ENCODE data around the gene SPNS2.

The SPNS2 gene

DNA sequence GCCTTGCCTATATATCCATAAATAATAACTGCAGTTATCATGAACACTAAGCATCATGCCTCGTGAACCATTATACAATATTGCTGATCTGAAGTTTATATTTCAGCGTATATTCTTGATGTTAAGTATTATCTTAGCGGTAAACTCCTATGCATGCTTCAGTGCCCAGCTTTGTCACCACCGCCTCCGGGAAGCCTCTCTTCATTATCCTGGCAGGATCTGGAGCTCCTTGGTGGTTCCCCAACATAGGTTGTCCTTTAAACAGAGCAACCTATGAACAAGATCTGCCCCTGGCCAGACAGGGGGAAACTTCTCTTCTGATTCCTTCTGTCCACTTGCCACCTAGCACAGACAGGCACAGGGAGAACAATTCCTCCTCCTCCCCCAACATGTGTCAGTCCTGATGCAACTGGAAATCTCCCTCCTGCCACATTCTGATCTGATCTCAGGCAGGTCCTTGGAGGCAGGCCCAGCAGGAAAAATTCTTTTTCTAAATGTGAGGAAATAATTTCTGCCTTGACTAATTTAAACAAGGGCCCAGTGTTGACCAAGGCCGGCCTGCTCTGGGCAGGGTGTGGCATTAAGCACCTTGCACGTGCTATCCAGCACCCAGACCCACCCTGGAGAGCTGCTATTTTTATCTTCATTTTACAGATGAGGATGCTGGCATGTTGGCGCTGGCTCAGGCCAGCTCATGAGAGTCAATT, 22.4 kb downstream of the SPNS2 start:
- no peak for DNase-seq

DNA sequence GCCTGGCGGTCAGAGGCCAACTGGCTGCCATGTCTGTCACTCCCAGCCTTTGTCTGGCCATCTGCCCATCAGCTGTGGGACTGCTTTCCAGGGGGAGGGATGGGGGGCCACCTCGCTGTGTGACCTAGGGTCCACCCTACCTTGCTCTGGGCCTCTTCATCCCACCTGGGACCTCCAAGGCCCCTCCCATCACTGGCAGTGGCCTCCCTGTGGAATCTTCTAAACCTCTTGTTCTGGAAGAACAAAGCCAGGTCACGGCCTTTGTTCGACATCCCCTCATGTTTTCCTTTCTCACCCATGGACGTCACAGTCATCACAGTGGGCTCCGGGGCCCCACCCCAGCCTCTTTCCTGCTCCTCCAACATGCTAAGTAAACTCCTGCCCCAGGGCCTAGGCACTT, 24.0 kb downstream of the SPNS2 start:
- DNase-seq: no peak

DNA sequence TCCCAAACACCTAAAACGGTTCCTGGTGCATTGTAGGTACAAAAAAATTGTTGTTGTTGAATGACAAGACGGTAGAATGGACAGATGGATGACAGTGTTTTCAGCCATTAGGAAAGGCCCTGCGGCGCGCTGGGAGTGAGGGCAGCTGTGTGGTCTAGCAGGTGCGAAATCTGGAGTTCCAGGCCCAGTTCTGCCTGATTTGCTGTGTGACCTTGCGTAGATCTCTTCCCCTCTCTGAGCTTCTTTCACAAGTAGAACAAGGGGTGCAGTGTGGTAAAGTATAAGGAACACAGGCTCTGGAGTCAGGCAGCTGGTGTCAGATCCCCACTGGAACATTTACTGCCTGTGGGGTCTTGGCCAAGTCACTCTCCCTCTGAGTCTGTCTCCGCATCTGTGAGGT, 25.3 kb downstream of the SPNS2 start:
- no peak for DNase-seq

DNA sequence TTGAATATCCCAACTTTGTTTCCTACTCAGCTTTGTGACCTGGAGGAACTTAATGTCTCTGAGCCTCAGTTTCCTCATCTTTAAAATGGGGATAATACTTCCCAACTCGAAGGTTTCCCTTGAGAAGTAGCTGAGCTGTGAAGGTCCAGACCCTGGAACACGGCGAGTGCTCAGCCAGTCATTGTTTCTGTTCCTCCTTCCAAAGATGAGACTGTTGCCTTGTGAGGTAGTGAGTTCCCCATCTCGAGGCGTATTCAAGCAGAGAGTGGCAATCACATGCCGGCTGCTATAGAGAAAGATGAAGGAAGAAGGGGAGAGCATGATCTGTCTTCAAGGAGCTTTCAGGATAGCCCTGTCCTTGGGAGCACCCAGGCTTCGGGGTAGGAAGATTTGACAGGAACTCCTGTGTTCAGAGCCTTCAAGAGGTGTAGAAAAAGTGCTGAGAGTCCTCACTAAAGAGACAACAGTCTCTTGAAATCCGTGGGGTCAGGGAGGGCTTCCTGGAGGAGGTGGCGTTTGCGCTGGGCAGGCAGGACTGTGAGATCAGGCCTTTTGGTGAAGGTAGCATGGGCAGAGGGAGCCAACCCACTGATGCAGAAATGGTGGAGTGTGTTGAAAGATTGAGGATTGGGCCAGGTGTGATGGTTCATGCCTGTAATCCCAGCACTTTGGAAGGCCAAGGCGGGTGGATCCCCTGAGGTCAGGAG, 27.2 kb downstream of the SPNS2 start:
- no peak for DNase-seq

DNA sequence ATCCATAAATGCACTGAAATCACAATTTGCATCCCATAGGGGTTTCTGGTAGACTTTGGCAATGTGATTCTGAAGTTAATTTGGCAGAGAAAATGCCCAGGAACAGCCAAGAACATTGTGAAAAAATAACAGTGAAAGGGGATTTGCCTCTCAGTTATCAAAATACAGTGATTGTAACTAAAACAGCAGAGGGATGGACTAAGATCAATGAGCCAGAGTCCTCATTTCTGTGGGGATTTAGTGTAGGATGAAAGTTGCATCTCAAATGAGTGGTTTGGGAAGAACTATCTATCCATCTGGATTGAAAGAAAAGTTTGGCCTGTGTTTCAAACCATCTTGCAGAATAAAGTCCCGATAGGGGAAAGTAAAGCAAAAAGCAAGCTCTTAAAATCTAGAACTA, 28.5 kb downstream of the SPNS2 start:
- no peak for DNase-seq

DNA sequence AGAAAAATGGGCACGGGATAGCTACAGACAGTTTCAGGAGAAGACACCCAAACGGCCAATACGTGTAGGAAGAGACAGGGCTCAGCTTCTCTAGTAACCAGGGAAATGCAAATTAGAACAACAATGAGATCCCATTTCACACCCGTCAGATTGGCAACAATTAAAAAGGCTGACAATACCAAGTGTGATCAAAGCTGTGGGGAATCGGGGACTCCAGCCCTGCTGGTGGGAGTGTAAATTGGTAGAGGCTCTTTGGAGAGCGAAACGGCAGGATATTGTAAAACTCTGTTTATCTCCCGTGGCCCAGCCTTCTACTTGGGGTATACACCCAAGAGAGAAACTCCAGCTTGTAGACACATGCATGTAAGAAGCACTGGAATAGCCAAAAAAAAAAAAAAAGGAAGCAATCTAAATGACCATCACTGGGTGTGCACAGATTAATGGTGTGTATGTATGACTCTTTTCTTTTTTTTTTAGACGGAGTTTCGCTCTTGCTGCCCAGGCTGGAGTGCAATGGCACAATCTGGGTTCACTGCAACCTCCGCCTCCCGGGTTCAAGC, 29.0 kb downstream of the SPNS2 start:
- DNase-seq: no peak

DNA sequence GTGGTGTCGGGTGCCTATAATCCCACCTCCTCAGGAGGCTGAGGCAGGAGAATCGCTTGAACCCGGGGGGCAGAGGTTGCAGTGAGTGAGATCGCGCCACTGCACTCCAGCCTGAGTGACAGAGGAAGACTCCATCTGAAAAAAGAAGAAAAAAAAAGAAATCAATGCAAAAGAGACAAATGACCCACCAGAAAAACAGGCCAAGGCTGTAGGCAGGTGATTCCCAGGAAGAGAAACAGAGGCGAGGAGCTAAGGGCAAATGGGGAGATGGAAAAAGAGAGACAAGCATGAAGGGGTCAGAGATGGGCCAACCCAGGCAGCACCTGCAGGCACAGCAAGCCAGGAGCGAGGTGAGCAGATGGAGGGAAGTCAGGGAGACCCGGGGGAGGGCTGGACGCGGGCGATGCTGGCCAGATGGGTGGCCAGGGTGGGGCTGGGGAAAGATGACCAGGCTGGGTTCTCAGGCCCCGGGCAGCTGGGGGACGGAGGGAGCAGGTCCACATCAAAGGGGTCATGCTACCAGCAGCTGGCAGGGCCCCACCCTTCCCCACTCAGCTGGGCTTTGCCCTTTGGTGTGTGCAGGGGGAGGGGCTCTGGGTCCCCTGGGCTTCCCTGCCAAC, 31.0 kb downstream of the SPNS2 start:
- DNase-seq: no peak

DNA sequence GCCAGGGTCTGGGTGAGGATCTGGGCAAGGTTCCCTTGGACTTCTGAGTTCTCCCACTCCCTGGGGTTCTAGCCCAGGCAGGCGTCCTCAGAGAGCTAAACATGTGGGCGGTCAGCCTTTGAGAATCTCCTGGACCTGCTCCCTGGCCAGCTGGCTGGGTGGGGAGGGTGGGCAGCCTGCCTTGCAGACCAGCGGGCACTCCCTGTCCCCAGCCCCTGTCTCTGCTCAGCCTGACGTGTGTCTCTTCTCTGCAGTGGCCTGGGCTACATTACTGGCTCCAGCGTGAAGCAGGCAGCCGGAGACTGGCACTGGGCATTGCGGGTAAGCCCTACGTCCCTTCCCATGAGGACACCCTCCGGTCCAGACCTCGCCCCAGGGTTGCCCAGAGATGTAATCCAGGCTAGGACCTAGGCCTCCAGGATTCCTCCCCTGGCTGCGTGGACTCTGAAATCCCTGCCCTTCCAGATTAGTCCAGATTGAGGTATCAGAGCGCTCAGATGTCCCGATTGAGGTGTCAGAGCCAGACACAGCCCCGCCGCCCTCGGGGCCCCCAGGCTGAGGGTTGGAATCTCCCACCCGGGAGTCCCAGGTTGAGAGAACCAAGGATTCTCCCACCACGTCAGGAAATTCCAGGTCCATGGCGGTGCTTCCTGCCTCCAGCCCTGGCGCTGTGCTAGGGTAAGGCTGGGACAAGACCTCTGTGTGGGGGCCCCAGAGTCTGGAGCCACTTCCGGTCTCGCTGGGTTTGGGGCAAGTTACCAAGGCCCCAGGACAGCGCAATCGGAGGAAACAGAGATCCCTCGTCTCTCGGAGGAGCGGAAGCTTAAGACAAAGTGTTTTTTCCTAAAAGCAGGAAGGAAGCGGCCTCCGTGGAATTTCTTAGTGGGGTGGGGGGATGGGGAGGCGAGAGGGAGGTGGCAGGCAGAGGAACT, 32.4 kb downstream of the SPNS2 start:
- no peak for DNase-seq

DNA sequence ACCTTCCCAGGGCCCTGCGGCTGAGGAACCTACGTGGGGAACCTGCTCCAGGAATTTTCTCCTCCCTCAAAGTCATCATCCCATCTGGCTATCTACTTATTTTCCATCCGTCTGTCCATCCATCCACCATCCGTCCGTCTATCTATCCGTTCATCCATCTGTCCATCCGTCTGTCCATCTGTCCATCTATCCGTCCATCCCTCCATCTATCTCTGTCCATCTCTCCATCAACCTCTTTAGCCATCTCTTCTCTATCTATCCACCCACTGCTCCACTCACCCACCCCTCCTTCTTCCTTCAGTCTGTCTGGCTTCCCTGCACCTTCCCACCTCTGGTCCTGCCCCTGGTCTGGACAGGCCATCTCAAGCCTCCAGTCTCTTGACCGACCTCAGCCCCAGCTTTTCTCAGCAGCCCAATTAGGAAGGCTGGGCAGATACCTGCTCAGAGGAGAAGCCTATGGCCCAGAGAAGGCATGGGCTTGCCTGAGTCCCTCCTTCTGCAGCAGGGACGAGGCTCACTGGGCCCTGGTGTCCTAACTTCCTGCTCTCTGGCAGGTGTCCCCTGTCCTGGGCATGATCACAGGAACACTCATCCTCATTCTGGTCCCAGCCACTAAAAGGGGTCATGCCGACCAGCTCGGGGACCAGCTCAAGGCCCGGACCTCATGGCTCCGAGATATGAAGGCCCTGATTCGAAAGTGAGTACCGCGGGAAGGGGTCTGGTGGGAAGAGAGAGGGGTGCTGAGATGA, 33.5 kb downstream of the SPNS2 start:
- DNase-seq: no peak

DNA sequence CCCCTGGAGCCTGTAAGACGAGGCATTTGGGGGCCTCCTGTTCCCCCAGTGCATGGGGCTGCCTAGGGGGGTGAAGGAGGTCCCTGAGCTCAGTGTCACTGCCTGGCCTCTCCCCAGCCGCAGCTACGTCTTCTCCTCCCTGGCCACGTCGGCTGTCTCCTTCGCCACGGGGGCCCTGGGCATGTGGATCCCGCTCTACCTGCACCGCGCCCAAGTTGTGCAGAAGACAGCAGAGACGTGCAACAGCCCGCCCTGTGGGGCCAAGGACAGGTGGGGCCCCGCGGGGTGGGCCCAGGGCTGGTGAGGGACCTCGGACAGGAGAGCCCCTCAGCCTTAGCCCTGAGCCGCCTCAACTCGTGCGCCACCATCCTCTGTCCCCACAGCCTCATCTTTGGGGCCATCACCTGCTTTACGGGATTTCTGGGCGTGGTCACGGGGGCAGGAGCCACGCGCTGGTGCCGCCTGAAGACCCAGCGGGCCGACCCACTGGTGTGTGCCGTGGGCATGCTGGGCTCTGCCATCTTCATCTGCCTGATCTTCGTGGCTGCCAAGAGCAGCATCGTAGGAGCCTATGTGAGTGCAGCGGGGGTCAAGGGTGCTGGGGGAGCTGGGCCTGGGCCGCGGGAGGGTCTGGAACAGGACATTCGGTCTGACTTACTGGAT, 34.3 kb downstream of the SPNS2 start:
- DNase-seq: no peak

DNA sequence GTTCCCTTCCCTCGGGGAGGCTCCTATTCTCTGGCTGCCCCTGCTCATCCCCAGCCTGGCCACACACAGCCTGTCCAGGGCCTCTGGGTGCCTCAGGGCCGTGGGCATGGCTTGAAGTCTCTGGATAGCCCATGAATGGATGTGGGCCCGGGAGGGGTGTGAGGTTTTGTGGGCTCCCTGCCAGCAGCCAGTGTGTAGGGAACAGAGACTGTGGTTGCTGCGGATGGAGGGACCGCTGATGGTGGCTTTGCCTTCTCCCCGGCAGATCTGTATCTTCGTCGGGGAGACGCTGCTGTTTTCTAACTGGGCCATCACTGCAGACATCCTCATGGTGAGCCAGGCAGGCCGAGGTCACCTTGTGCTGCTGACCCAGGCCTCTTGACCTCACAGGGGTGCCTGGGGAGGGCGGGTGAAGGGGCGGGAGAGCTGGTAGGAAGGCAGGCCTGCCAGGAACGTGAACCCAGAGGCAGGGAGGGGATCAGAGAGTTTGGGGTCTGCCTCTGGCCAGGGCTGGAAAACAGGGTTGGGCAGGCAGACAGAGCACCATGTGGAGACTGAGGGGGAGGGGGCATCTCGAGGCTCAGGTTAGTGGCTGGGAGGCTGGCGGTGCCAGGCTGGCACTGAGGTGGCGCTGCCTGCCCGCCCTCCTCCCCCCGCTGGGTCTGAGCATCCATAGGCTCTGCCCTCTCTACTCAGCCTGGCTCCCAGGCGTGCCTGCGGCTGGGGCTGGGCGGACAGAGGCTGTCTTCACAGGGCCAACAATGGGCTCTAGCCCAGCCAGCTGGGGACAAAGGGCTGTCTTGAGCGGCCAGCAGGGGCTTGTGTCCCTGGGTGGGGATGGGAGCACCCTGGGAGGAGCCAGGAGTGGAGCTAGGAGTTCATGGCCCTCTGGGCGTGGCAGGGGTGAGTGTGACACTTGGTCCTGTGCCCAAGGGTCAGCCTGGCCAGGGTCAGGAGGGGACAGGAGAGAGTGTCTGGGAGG, 35.1 kb downstream of the SPNS2 start:
- DNase-seq: no peak

DNA sequence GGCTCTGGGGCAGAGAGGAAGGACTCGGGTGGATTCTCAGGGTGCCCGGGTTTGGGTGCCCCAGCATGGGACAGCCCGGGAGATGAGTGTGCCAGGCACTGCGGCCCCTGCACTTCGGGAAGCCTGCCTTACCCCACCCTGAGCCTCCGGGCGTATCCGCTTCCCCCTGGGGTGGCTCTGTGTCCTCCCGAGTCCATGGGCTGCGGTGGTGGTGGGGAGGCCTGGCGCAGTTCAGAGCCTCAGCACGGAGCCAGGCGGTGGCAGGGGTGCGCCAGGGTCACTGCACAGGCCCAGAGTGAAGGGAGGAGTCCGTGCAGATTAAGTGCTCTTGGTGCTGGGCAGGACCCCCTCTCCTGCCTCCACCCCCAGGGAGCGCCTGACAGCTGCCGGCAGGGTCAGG, 35.8 kb downstream of the SPNS2 start:
- DNase-seq: no peak

DNA sequence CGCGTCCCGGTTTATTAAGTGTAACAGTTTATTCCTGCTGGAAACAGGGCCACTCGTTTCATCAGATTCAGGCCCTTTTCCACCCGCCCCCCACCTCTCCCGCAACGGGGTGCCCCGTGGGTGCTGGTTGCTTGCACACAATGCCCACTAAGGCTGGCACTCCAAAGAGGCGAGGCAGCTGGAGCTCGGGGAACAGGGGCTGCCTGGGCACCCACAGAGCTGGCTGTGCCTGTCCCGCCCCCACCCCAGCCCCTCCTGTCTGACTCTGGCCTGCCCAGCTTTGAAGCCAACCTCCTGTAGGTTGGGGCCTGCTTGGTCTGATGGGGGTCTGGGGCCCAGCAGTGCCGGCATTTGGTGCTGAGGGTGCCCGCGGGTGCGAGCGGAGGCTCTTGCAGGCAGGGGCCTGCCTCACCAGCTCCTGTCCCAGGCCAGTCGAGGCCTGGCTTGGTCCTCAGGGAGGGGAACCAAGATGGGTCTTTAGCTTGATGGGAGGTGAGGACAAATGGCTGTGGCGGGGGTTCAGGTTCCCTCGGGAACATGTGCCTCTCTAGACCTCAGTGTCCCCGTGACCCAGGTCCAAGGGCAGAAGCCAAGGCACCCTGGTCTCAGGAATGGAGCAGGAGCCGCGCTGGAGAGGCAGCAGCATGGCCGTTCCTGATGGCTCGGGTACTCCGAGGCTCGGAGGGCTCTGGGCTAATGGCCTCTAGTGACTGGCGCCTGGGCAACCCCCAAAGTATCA, 36.4 kb downstream of the SPNS2 start:
- no peak for DNase-seq

DNA sequence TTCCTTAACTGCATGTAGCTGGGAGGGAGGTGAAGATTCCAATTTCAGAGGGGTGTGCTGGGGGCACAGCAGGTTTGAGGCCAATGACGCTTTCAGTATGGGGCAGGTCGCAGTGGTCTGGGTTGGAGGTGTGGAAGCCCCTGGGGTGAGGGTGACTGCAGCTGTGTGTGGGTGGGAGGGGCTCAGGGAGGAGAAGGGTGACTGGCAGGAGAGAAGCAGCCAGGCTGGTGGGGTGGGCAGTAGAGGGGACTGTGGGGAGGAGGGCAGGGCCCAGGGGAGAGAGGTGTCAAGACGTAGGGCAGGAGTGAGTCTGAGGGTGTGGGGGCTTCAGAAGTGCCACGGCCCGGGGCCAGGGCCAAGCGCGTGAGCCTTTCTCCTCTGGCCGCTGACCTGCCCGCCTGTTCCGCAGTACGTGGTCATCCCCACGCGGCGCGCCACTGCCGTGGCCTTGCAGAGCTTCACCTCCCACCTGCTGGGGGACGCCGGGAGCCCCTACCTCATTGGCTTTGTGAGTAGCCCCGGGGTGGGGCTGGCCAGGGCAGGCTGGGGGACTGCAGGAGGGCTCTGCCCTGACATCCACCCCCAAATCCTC, 37.1 kb downstream of the SPNS2 start:
- DNase-seq: no peak

DNA sequence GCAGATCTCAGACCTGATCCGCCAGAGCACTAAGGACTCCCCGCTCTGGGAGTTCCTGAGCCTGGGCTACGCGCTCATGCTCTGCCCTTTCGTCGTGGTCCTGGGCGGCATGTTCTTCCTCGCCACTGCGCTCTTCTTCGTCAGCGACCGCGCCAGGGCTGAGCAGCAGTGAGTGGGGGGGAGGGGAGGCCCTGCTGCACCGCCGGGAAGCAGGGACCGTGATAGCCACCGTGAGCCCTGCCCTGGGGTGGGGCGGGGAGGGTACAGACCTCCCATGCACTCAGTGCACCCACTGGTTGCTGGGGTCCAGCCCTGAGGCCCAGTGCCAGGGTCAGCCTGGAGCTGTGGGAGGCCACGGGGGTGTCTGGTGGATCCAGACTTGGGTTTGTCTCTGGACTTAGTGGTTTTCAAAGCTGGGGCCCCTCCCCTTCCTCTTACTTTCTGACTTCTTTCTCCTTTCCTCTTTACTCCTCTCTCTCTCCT, 37.6 kb downstream of the SPNS2 start:
- DNase-seq: no peak

DNA sequence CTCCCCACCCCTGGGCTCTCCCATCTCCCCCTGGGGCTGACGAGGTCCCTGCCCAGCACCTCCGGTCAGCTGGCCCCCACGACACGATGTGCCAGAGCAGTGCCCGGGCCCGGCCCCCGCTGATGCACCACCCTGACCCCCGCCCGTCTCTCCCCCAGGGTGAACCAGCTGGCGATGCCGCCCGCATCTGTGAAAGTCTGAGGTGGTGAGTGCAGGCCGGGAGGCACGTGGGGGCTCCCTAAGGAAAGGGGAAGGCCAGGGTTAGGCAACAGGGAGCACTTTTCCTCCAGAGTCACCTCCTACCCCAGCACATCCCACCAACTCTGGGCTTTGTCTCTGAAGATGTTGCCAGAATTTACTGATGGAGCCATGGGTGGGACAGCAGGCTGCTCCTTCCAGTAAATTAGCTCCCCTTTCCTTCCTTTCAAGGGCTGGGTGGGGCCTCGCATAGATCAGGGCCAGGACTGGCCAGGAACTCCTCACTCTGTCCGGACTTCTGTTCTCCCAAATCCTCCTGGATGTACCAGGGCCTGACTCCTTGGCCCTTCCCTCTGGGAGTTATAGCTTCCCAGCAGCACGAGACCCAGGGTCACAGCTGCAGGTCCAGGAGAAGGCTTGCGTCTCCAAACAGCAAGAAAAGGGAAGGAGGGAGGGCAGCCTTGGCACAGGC, 38.2 kb downstream of the SPNS2 start:
- no peak for DNase-seq

DNA sequence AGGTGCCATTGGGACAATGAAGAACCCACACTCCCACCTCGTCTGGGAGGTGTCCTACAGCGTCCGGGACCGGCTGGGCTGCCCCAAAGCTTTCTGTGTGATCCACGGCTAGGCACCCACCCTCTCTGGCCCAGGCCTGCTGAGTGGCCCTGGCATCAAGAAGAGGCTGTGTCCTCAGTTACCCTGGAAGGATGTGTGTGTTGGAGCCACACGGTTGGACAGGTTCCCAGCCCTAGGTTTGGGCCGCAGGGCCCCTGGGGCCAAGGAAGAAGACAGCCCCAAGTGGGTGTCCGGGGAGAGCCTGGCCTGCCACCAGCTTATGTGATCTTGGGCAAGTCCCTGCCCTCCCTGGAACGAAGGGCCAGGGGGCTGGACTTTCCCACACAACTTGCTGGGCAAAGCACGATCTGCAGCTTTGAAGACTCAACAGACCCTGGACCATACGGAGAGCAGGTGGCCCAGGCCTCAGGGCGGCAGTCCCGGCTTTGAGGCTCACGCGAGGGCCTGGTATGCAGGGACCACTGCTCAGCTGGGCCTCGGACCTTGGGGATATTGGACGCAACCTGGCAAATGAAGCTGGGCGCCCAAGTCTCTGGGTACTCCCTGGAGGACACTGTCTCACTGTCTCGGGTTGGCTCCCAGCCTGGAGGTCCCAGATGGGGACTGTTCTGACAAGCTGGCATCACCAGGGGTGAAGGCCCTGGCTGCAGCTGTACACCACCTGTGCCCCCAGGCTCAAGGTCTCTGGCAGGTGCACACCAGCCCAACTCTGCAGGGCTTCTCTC, 39.0 kb downstream of the SPNS2 start:
- no peak for DNase-seq
